ENCODE measurements around the gene BBS9. TPM values are rescaled to one million over a fixed set of nuclear protein-coding genes. Genes with fewer than 3 reads are reported as not detected.

Gene BBS9
- total RNA-seq, 1 experiment from 2014 or later = 26.4 TPM

GRCh38 chr7:33649476-33650441 is 520.4 kb downstream of the BBS9 start:
- WGBS (ENCODE audit: extremely low coverage, insufficient read length, low lambda C conversion rate) = no CpG with 5 or more reads among the region's 7 CpGs
- H4K91ac ChIP-seq (ENCODE audit: insufficient read length, low read depth, low read length) = no peak overlapping the region
- H4K8ac ChIP-seq (replicated peaks; ENCODE audit: insufficient read length, low read depth, low read length) = no peak overlapping the region
- H3K4me1 Mint-ChIP-seq = peaks cover 9 to 15% of the 10 kb centered on the region in 2 experiments
- no peak overlapping the region for H3K23ac ChIP-seq (ENCODE audit: insufficient read length, low read depth, low read length)
- no peaks in the 10 kb centered on the region for H4K20me1 ChIP-seq (ENCODE audit: control insufficient read depth, insufficient read depth, insufficient read length)
- no peak overlapping the region for H2AK5ac ChIP-seq (ENCODE audit: insufficient read length, low read length)
- no peaks in the 10 kb centered on the region for H3K27me3 Mint-ChIP-seq (ENCODE audit: low read depth)
- H3K36me3 Mint-ChIP-seq (ENCODE audit: insufficient read depth in 1 of 3, low read depth in 3 of 3) = peaks cover 2 to 10% (median 9%) of the 10 kb centered on the region in 3 experiments; a peak in 4 of 7 replicates
- H3K79me2 ChIP-seq (ENCODE audit: insufficient read depth, low read length) = no peaks in the 10 kb centered on the region
- H3K4ac ChIP-seq (ENCODE audit: low read depth, low read length) = no peak overlapping the region
- H3K27ac Mint-ChIP-seq = no peak overlapping the region
- H3K4me3 Mint-ChIP-seq = no peak overlapping the region
- H3T11ph ChIP-seq (ENCODE audit: low read length) = no peak overlapping the region
- H4K5ac ChIP-seq (ENCODE audit: insufficient read length, low read depth, low read length) = no peak overlapping the region
- no peak overlapping the region for H3K9ac ChIP-seq (ENCODE audit: extremely low read depth, insufficient read length, low read length)
- no peak overlapping the region for H3K18ac ChIP-seq (ENCODE audit: insufficient read length, low read depth, low read length)
- H2BK120ac ChIP-seq (ENCODE audit: low read depth, low read length, poor library complexity, severe bottlenecking) = no peak overlapping the region
- no peaks in the 10 kb centered on the region for H3K27me3 ChIP-seq (ENCODE audit: insufficient read depth, low read length)
- no peak overlapping the region for H3K27ac ChIP-seq (ENCODE audit: insufficient read length, low read depth, low read length)
- H2BK20ac ChIP-seq (ENCODE audit: low read depth, low read length, poor library complexity, severe bottlenecking) = no peak overlapping the region
- TF ChIP-seq, protein P1, sequence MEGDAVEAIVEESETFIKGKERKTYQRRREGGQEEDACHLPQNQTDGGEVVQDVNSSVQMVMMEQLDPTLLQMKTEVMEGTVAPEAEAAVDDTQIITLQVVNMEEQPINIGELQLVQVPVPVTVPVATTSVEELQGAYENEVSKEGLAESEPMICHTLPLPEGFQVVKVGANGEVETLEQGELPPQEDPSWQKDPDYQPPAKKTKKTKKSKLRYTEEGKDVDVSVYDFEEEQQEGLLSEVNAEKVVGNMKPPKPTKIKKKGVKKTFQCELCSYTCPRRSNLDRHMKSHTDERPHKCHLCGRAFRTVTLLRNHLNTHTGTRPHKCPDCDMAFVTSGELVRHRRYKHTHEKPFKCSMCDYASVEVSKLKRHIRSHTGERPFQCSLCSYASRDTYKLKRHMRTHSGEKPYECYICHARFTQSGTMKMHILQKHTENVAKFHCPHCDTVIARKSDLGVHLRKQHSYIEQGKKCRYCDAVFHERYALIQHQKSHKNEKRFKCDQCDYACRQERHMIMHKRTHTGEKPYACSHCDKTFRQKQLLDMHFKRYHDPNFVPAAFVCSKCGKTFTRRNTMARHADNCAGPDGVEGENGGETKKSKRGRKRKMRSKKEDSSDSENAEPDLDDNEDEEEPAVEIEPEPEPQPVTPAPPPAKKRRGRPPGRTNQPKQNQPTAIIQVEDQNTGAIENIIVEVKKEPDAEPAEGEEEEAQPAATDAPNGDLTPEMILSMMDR (conservative IDR thresholded peaks at IDR 0.05) = no peak
- no peak overlapping the region for H2AFZ ChIP-seq (ENCODE audit: low read length)
- no peak overlapping the region for H2BK15ac ChIP-seq (ENCODE audit: low read depth, low read length)
- H3K4me1 ChIP-seq (ENCODE audit: insufficient read depth, low read length) = no peaks in the 10 kb centered on the region
- no peaks in the 10 kb centered on the region for H3K9me3 ChIP-seq (ENCODE audit: control insufficient read depth, low read depth, low read length)
- H3K23me2 ChIP-seq (ENCODE audit: insufficient read length, low read depth, low read length, poor library complexity, severe bottlenecking) = no peaks in the 10 kb centered on the region
- peaks cover 3 to 4% of the 10 kb centered on the region in 2 experiments; a peak in 2 of 5 replicates for H3K9me3 Mint-ChIP-seq
- H3K56ac ChIP-seq (ENCODE audit: insufficient read length, low read depth, low read length) = no peak overlapping the region
- H2BK12ac ChIP-seq (ENCODE audit: insufficient read length, low read depth, low read length) = no peak overlapping the region
- no peak overlapping the region for H3K14ac ChIP-seq (ENCODE audit: insufficient read depth, low read length)
- no peak overlapping the region for H3K4me2 ChIP-seq (ENCODE audit: insufficient read depth, insufficient read length, low read length)
- no peak overlapping the region for H2BK5ac ChIP-seq (ENCODE audit: insufficient read length, low read length)
- no peaks in the 10 kb centered on the region for H3K79me1 ChIP-seq (ENCODE audit: insufficient read depth, low read depth, low read length, poor library complexity, severe bottlenecking)
- no peak for DNase-seq
